ENCODE measurements around the gene RAB5IF. TPM values are rescaled to one million over a fixed set of nuclear protein-coding genes. Genes with fewer than 3 reads are reported as not detected.

The RAB5IF gene
- total RNA-seq, 2 experiments from 2014 or later: 79.8 to 85.9 TPM

DNA sequence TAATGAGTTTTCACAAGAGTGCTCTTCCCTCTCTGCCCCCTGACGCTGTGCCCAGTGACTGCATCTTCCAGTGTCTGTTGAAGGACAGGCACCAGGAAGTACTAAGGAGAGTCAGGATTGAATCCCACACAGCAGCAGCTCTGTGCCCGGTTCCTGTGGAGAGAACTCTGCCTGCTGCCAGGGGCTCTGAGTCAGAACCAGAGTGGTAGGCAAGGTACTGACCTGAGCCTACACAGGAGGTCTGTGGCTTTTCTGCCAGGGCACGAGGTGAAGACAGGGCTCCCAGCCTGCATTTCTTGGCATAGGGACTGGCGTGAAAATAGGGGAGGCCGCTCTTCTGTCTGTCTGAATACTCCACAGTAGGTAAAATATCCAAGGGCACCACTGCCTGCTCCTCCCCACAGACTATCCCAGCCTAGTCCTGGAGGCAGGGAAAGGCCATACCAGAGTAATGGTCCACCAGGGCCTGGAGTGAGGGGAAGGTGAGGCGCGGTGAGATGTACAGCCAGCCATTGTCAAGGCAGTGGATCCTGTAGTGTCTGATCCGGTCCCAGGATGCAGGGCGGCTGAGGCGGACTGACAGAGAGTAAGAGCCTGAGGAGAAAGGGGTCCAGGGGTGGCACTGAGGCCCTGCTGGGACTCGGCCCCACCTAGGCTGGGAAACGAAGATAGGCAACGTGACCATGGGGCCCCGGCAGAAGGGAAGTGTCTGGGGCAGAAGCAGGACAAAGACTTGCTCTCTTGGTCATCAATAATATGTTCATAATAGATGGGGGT, 9.4 kb downstream of the RAB5IF start:
- Mint-ChIP-seq H3K4me1 (ENCODE audit: low read depth) (peaks cover 9% of the 10 kb centered on the region), H3K9me3 (no peaks in the 10 kb centered on the region), H3K27ac (peak overlapping the region; percentile 8), H3K36me3 (ENCODE audit: low read depth) (peaks cover 22% of the 10 kb centered on the region), H3K4me3 (no peak overlapping the region), H3K27me3 (ENCODE audit: low read depth) (no peaks in the 10 kb centered on the region)
- CTCF ChIA-PET: interaction anchor here (0.6 to 1.8 kb wide), 4 partner anchors 9 to 298 kb away, joined by 3 to 6 read pairs (median 5); partner anchors contain the start of genes NDRG3, RAB5IF and SLA2
- DNase-seq: no peak
- intact Hi-C loops (cut with micrococcal nuclease): no loop called here

DNA sequence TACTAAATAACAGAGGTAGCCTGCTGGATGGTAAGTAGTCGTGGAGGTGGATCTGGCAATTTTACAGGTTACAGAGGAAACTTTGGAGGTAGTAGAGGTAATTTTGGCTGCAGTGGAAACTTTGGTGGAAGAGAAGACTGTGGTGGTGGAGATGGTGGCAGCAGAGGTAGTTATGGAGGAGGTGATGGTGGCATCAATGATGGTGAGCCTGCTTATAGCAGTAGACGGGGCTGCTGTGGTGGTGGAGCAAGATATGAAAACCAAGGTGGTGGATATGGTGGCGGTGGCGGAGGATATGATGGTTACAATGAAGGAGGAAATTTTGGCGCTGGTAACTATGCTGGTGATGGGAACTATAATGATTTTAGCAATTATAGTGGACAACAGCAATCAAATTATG, 15.3 kb downstream of the RAB5IF start:
- intact Hi-C loops (cut with micrococcal nuclease): no loop called here
- no peak overlapping the region for H3K4me3 Mint-ChIP-seq
- DNase-seq: no peak
- peaks cover 19% of the 10 kb centered on the region for H3K36me3 Mint-ChIP-seq (ENCODE audit: low read depth)
- peak overlapping the region; percentile 27 for H3K27ac Mint-ChIP-seq
- no peaks in the 10 kb centered on the region for H3K9me3 Mint-ChIP-seq
- peaks cover 14% of the 10 kb centered on the region for H3K4me1 Mint-ChIP-seq (ENCODE audit: low read depth)
- CTCF ChIA-PET: no interaction called here
- no peaks in the 10 kb centered on the region for H3K27me3 Mint-ChIP-seq (ENCODE audit: low read depth)

DNA sequence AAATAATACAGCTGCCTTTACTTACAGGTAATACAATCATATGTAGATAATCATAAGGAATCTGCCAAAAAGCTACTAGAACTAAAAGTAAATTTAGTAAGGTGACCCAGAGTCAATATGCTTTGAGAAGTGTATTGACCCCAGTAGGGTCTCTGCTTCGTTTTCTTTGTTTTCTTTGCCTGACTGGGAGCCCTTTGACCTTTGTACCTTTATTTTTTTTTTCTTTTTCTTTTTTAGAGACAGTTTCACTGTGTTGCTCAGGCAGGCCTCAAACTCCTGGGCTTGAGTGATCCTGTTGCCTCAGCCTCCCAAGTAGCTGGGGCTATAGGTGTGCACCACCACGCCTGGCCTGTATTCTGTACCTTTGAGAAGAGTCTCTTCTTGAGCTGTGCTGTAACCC, 17.9 kb downstream of the RAB5IF start:
- H3K27ac Mint-ChIP-seq: peak overlapping the region; percentile 36
- intact Hi-C loops (cut with micrococcal nuclease): no loop called here
- H3K27me3 Mint-ChIP-seq (ENCODE audit: low read depth): no peaks in the 10 kb centered on the region
- no peak for DNase-seq
- CTCF ChIA-PET: interaction anchor here (0.6 to 1.8 kb wide), 5 partner anchors 11 to 122 kb away, joined by 3 to 8 read pairs (median 4); partner anchors contain the start of genes NDRG3 and SLA2
- H3K4me1 Mint-ChIP-seq (ENCODE audit: low read depth): peaks cover 19% of the 10 kb centered on the region
- H3K9me3 Mint-ChIP-seq: no peaks in the 10 kb centered on the region
- peaks cover 32% of the 10 kb centered on the region for H3K36me3 Mint-ChIP-seq (ENCODE audit: low read depth)
- no peak overlapping the region for H3K4me3 Mint-ChIP-seq

DNA sequence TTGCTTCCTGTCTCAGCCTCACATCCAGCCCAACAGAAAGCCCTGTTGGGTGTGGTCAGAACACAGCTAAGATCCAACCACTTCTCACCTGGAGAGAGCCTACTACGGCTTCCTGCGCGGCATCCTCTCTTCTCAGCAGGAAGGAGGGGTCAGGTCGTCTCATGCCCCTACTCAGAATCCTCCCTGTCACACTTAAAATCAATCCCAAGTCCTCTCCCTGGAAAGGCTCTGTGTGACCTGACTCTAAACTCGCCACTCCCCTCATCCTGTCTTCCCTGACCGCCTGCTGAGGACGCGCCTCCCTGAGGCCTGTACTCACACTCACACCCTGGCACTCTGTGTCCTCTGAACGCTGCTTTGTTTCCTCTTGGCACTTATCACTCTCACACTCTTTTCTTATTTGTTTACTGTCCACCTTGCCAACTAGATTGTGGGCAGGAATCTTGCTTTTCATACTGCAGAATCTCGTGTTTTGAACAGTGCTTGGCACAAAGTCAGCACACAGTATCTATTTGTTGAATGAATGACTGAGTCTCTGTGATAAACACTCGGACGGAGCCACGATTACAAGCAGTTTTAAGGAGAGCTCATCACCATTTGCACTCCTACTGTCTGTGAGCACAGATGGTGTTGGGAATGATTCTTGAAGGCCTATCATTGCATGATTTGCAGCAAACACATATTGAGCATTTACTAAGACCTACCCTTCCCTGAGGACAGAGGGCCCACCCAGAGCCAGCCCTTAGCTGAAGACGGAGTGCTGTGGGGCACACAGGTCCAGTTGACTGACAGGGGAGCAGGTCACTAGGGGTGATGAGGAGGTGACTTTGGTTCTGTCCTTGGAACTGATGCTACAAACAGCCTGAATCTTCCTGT, 18.7 kb downstream of the RAB5IF start:
- intact Hi-C loops (cut with micrococcal nuclease): no loop called here
- Mint-ChIP-seq H3K4me3 (no peak overlapping the region), H3K9me3 (no peaks in the 10 kb centered on the region), H3K27me3 (ENCODE audit: low read depth) (no peaks in the 10 kb centered on the region), H3K36me3 (ENCODE audit: low read depth) (peaks cover 32% of the 10 kb centered on the region), H3K4me1 (ENCODE audit: low read depth) (peaks cover 24% of the 10 kb centered on the region), H3K27ac (peak overlapping the region; percentile 10)
- CTCF ChIA-PET: interaction anchor here (0.7 to 1.8 kb wide), 6 partner anchors 10 to 121 kb away, joined by 3 to 8 read pairs (median 4); partner anchors contain the start of genes NDRG3, RAB5IF and SLA2
- DNase-seq: no peak

DNA sequence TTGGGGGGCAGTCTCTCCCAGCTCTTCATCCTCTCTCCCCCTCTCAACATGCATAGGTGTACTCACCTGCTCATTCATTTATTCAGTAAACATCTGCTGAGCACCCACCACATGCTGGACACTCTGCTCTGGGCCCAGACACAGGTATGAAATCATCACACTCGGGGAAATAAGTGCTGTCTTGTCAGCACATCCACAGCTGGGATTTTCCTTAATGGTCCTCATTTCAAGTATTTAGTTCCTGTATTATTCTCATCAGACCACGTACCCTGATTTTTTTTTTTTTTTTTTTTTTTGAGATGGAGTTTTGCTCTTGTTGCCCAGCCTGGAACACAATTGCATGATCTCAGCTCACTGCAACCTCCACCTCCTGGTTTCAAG, 19.4 kb downstream of the RAB5IF start:
- CTCF ChIA-PET: interaction anchor here (0.8 to 1.8 kb wide), 6 partner anchors 9 to 104 kb away, joined by 3 to 8 read pairs (median 3); partner anchors contain the start of genes RAB5IF and SLA2
- H3K9me3 Mint-ChIP-seq: no peaks in the 10 kb centered on the region
- H3K27me3 Mint-ChIP-seq (ENCODE audit: low read depth): no peaks in the 10 kb centered on the region
- DNase-seq: no peak
- H3K27ac Mint-ChIP-seq: no peak overlapping the region
- H3K4me1 Mint-ChIP-seq (ENCODE audit: low read depth): peaks cover 30% of the 10 kb centered on the region
- H3K36me3 Mint-ChIP-seq (ENCODE audit: low read depth): peaks cover 36% of the 10 kb centered on the region
- no peak overlapping the region for H3K4me3 Mint-ChIP-seq
- intact Hi-C loops (cut with micrococcal nuclease): no loop called here

DNA sequence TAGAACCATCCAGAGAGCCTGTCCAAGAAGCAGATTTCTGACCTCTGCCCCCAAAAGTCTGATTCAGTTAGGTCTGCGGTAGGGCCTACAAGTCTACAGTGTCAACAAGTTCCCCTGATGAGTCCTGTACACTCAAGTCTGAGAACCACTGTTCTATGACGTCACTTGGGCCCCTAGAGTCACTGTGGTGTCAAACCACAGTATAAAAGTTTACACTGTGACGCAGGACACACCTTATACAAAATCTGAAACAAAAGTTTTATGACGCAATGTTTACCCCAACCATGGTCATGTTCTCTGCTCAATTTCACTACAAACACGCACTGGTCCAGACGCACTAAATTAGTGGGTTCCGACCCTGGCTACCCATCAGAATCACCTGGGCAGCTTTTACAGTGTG, 22.5 kb downstream of the RAB5IF start:
- peaks cover 47% of the 10 kb centered on the region for H3K36me3 Mint-ChIP-seq (ENCODE audit: low read depth)
- no peak overlapping the region for H3K4me3 Mint-ChIP-seq
- no peak for DNase-seq
- CTCF ChIA-PET: interaction anchor here (0.6 kb wide), 1 partner anchor 50 kb away, joined by 3 read pairs; no protein-coding TSS in a partner anchor
- H3K4me1 Mint-ChIP-seq (ENCODE audit: low read depth): peaks cover 37% of the 10 kb centered on the region
- no peaks in the 10 kb centered on the region for H3K27me3 Mint-ChIP-seq (ENCODE audit: low read depth)
- intact Hi-C loops (cut with micrococcal nuclease): no loop called here
- no peaks in the 10 kb centered on the region for H3K9me3 Mint-ChIP-seq
- H3K27ac Mint-ChIP-seq: no peak overlapping the region

DNA sequence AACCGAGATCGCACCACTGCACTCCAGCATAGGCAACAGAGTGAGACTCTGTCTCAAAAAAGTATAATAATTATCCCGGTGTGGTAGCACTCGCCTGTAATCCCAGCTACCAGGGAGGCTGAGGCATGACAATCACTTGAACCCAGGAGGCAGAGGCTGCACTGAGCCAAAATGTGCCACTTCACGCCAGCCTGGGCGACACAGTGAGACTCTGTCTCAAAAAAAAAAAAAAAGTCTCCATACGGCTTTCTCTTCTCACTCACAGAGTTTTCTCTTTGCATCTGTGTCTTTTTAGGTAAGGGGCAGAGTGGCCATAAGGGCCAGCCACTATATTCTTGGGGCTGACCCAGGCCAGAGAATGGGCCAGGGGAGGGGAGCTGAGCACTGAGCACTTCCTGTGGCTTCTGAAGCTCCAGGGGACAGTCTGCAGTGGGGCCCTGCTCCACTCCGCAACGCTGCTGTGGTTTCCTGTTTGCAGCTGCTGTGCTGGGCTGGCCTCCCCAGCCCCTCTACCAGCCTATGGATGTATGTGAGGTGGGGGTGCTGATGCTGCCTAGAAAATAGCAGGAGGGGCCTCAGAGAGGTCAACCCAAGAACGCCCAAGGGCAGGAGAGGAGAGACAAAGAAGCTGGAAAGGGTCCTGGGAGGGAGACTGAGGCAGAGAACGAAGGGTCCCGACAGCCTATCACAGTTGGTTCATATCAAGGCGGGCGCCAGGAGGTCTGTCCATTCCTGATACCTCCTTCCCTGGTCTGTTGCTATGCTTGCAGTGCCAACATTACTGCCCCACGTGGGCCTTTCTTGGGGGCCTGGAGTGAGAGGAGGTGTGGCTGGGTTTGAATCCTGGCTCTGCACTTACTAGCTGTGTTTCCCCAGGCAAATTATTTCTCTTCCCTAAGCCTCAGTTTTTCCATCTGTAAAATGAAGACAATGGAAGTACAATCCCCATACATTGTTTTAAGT, 24.4 kb downstream of the RAB5IF start:
- H3K27ac Mint-ChIP-seq: peak overlapping the region; percentile 94
- no peaks in the 10 kb centered on the region for H3K27me3 Mint-ChIP-seq (ENCODE audit: low read depth)
- peaks cover 31% of the 10 kb centered on the region for H3K4me1 Mint-ChIP-seq (ENCODE audit: low read depth)
- peak; percentile 76 for DNase-seq
- H3K9me3 Mint-ChIP-seq: no peaks in the 10 kb centered on the region
- intact Hi-C loops (cut with micrococcal nuclease): loop anchor here (2.0 kb wide), 1 partner anchor 15 kb away; no protein-coding TSS in a partner anchor
- H3K4me3 Mint-ChIP-seq: peak overlapping the region; percentile 51
- CTCF ChIA-PET: interaction anchor here (0.6 to 1.2 kb wide), 7 partner anchors 9 to 267 kb away, joined by 3 to 5 read pairs (median 3); partner anchors contain the start of gene DSN1
- H3K36me3 Mint-ChIP-seq (ENCODE audit: low read depth): peaks cover 40% of the 10 kb centered on the region

DNA sequence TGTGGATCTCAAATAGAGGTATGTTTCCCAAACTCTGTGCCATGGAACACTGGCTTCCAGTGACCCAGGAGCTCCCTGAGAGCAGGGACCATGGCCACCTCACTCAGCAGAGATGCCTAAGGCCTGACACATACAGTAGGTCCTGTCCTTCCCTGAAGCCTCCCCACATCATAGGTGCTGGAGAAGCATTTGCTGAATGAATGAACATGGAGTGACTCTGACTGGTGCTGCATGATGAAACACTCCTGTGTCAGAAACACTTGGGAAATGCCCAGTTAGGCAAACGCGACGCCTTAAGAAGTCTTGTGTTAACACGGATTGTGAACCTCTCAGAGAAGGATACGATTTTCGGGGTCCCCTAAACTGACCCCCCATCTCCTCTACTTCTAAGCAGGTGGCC, 26.1 kb downstream of the RAB5IF start:
- intact Hi-C loops (cut with micrococcal nuclease): loop anchor here (2.0 kb wide), 1 partner anchor 13 kb away; no protein-coding TSS in a partner anchor
- CTCF ChIA-PET: no interaction called here
- peaks cover 43% of the 10 kb centered on the region for H3K36me3 Mint-ChIP-seq (ENCODE audit: low read depth)
- peaks cover 31% of the 10 kb centered on the region for H3K4me1 Mint-ChIP-seq (ENCODE audit: low read depth)
- no peak for DNase-seq
- H3K27ac Mint-ChIP-seq: peak overlapping the region; percentile 10
- H3K9me3 Mint-ChIP-seq: no peaks in the 10 kb centered on the region
- no peak overlapping the region for H3K4me3 Mint-ChIP-seq
- H3K27me3 Mint-ChIP-seq (ENCODE audit: low read depth): no peaks in the 10 kb centered on the region

DNA sequence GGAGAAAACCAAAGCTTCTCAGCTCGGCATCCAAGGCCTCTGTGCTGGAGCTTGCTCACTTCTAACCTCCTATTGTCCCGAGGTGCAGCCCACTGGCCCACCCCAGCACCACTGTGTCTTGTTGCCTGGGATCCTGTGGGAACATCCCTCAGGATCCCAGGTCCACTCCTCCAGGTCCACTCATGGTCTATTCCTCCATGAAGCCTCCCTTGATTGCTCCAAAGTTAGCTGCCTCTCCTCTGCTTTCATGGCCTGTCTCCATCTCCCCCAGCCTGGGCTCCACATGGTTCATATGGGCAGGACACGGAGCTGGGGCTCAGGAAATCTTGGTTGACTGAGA, 26.5 kb downstream of the RAB5IF start:
- Mint-ChIP-seq H3K4me1 (ENCODE audit: low read depth) (peaks cover 31% of the 10 kb centered on the region), H3K27ac (peak overlapping the region; percentile 10), H3K36me3 (ENCODE audit: low read depth) (peaks cover 42% of the 10 kb centered on the region), H3K9me3 (no peaks in the 10 kb centered on the region), H3K27me3 (ENCODE audit: low read depth) (no peaks in the 10 kb centered on the region), H3K4me3 (no peak overlapping the region)
- no peak for DNase-seq
- CTCF ChIA-PET: interaction anchor here (1.0 kb wide), 1 partner anchor 231 kb away, joined by 4 read pairs; a partner anchor contains a TSS
- intact Hi-C loops (cut with micrococcal nuclease): no loop called here

DNA sequence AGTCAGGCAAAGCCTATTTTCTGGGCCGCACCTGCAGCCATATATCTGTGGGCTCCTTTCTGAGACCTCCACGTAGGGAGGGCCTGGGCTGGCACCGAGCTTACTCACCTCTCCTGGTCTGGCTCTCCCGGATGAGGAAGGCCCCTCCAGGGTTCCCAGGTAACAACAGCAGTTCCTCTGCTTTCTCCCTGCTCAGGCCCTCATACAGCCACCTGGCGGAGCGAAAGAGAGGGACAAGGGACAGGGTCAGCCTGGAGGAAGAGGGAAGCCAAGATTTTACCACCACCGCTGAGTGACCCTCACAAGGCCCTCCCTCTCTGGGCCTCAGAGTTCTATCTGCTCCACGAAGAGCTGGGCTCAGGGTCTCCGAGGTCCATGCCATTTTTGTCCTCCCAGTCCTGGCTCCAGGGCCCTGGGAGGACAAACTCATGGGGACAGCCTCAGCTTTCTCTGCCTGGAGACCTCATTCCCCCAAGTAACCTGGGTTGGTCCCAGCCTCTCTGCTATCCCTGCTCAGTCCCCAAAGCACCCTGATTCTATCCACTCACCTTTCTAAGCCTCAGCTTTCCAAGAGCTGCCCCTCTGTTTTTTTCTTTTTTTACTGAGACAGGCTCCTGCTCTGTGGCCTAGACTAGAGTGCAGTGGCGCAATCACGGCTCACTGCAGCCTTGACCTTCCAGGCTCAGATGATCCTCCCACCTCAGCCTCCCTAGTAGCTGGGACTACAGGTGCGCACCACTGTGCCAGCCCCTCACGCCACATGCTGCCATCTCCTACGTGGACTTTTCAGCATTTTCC, 27.1 kb downstream of the RAB5IF start:
- peaks cover 39% of the 10 kb centered on the region for H3K36me3 Mint-ChIP-seq (ENCODE audit: low read depth)
- no peaks in the 10 kb centered on the region for H3K27me3 Mint-ChIP-seq (ENCODE audit: low read depth)
- peak overlapping the region; percentile 50 for H3K27ac Mint-ChIP-seq
- H3K9me3 Mint-ChIP-seq: no peaks in the 10 kb centered on the region
- DNase-seq: no peak
- CTCF ChIA-PET: interaction anchor here (1.0 to 1.2 kb wide), 2 partner anchors 12 to 231 kb away, joined by 3 to 4 read pairs; a partner anchor contains a TSS
- intact Hi-C loops (cut with micrococcal nuclease): no loop called here
- H3K4me1 Mint-ChIP-seq (ENCODE audit: low read depth): peaks cover 31% of the 10 kb centered on the region
- H3K4me3 Mint-ChIP-seq: no peak overlapping the region

DNA sequence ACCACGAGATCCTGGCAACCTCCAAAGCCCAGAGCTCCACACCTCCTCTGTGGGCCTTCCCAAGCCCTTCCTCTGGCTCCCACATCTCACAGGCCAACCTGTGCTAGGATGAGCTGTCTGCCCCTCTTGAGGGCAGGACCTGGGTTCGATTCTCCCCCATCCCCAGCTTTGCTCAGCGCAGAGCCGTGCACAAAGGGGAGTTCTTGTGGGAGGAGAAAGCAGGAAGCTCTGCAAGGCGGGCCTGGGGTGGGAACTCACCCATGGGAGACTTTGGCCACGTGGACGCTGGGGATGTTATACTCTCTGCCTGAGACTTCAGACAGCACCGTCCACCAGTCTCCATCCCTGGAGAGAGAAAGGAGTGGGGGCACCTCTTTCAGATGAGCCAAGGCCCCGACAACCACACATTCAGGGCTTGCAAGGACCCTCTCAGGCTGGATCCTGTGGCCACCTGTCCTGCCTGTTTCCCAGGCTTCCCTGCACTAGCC, 27.8 kb downstream of the RAB5IF start:
- Mint-ChIP-seq H3K27ac (peak overlapping the region; percentile 50), H3K4me3 (no peak overlapping the region), H3K36me3 (ENCODE audit: low read depth) (peaks cover 37% of the 10 kb centered on the region), H3K27me3 (ENCODE audit: low read depth) (no peaks in the 10 kb centered on the region), H3K4me1 (ENCODE audit: low read depth) (peaks cover 28% of the 10 kb centered on the region), H3K9me3 (no peaks in the 10 kb centered on the region)
- intact Hi-C loops (cut with micrococcal nuclease): no loop called here
- CTCF ChIA-PET: interaction anchor here (1.0 to 1.2 kb wide), 2 partner anchors 11 to 230 kb away, joined by 3 to 4 read pairs; a partner anchor contains a TSS
- DNase-seq: no peak
